A549 (cell line): ENCODE measurements around the gene OR1F1. TPM values are rescaled to one million over a fixed set of nuclear protein-coding genes. Genes with fewer than 3 reads are reported as not detected.

Experiments used
- ATAC-seq, 2 experiments: fragments of 200-7000 bp in 1 of 2; fragments of >200 bp in 1 of 2; cut with Nextera tagmentation in 1 of 2; cut with Tn5 transposase in 1 of 2; 3 replicates each; pipeline versions ENCODE4 v1.8.0 to v1.9.1; 2018 to 2020; ENCODE audit warnings: mild to moderate bottlenecking in 1 of 2, moderate library complexity in 1 of 2
- CTCF ChIA-PET: fragments of 300-600 bp; sonication (Branson Sonifier 250); formaldehyde crosslinking; extraction: SDS; loops from one replicate; lab custom pipeline; 2021; ENCODE audit warnings: antibody characterized with exemption, inconsistent platforms; lab: Yijun Ruan, JAX
- POLR2A ChIA-PET: fragments of 350-600 bp; formaldehyde crosslinking; extraction: SDS; loops from one replicate; lab custom pipeline; 2021; ENCODE audit warnings: antibody characterized with exemption, inconsistent platforms; lab: Yijun Ruan, JAX
- DNase-seq, 2 experiments: peaks; one replicate each; pipeline versions ENCODE4 v3.0.0 to v3.0.0-alpha.2; 2011 to 2016; ENCODE audit warnings: low read depth in 1 of 2, low spot score in 1 of 2
- FAIRE-seq: peaks from 2 replicates; lab custom pipeline; 2011; peaks lifted over from hg19 to GRCh38; lab: Jason Lieb, UNC
- H3K27ac ChIP-seq, 2 experiments: fragments of >200 bp; sonication (Bioruptor Twin); formaldehyde crosslinking; 3 replicates each; pipeline ENCODE4 v1.5.1; 2016 to 2017
- H3K4me1 ChIP-seq: fragments of >200 bp; sonication (Bioruptor Twin); formaldehyde crosslinking; 3 replicates; pipeline ENCODE4 v1.6.1; 2016
- H3K4me2 ChIP-seq: fragments of >200 bp; sonication (Bioruptor Twin); formaldehyde crosslinking; 3 replicates; pipeline ENCODE4 v1.6.1; 2016
- H3K4me3 ChIP-seq: fragments of >200 bp; sonication (Bioruptor Twin); formaldehyde crosslinking; 3 replicates; pipeline ENCODE4 v1.5.1; 2016
- H3K9me3 ChIP-seq: fragments of >200 bp; sonication (Bioruptor Twin); formaldehyde crosslinking; 3 replicates; pipeline ENCODE4 v1.6.1; 2016
- BHLHE40 ChIP-seq: IDR thresholded peaks from 2 replicates; pipeline ENCODE4 v1.6.1; 2012; ENCODE audit warnings: low read depth, low read length, inconsistent platforms
- EP300 ChIP-seq, 2 experiments: fragments of >200 bp; sonication (Bioruptor Twin); formaldehyde crosslinking; IDR thresholded peaks; 2 replicates in 1 of 2; 3 replicates in 1 of 2; pipeline ENCODE4 v1.6.1; 2016 to 2017
- ESRRA ChIP-seq: fragments of 150-350 bp; IDR thresholded peaks from 2 replicates; pipeline ENCODE4 v1.6.1; 2014; ENCODE audit warnings: mild to moderate bottlenecking, low read length, borderline replicate concordance
- FOSB ChIP-seq: fragments of 250-450 bp; sonication (Bioruptor Pico); IDR thresholded peaks from 2 replicates; pipeline ENCODE4 v1.5.0; 2020; ENCODE audit warnings: mild to moderate bottlenecking, moderate library complexity
- FOSL2 ChIP-seq, 2 experiments: fragments of 450-650 bp in 1 of 2; fragments of >200 bp in 1 of 2; sonication (Bioruptor Twin) in 1 of 2; formaldehyde crosslinking; IDR thresholded peaks; 2 replicates each; pipeline versions ENCODE4 v1.5.0 to v1.6.1; 2016 to 2020; ENCODE audit warnings: mild to moderate bottlenecking in 1 of 2, moderate library complexity in 1 of 2
- FOXS1 ChIP-seq: fragments of 250-450 bp; sonication (Bioruptor Pico); IDR thresholded peaks from 2 replicates; pipeline ENCODE4 v1.5.0; 2020; ENCODE audit warnings: mild to moderate bottlenecking, moderate library complexity
- HEYL ChIP-seq: fragments of 250-450 bp; sonication (Bioruptor Pico); IDR thresholded peaks from 2 replicates; pipeline ENCODE4 v1.8.0; 2021; ENCODE audit warnings: mild to moderate bottlenecking, moderate library complexity
- JUNB ChIP-seq: fragments of >200 bp; sonication (Bioruptor Twin); formaldehyde crosslinking; IDR thresholded peaks from 2 replicates; pipeline ENCODE4 v1.6.1; 2016
- MAFK ChIP-seq: fragments of 450-650 bp; IDR thresholded peaks from 2 replicates; pipeline ENCODE4 v1.6.1; 2014; ENCODE audit not compliant: partially characterized antibody
- PHF8 ChIP-seq: fragments of 200-600 bp; sonication (generic); IDR thresholded peaks from 2 replicates; pipeline ENCODE4 v1.6.1; 2016; ENCODE audit warnings: low read depth, mild to moderate bottlenecking, antibody characterized with exemption, moderate library complexity, borderline replicate concordance
- RAD21 ChIP-seq, 2 experiments: fragments of >200 bp in 1 of 2; sonication (Bioruptor Twin) in 1 of 2; formaldehyde crosslinking in 1 of 2; IDR thresholded peaks in 1 of 2; conservative IDR thresholded peaks in 1 of 2; 2 replicates in 1 of 2; 3 replicates in 1 of 2; pipeline ENCODE4 v1.6.1; 2012 to 2018; ENCODE audit warnings: inconsistent platforms in 1 of 2
- RFX5 ChIP-seq: fragments of 450-650 bp; IDR thresholded peaks from 2 replicates; pipeline ENCODE4 v1.7.1; 2014; ENCODE audit warnings: antibody characterized with exemption, mild to moderate bottlenecking, moderate library complexity
- SREBF2 ChIP-seq: fragments of 450-650 bp; IDR thresholded peaks from 2 replicates; pipeline ENCODE4 v1.6.1; 2014; ENCODE audit warnings: mild to moderate bottlenecking, moderate library complexity
- ZNF302 ChIP-seq: fragments of 250-450 bp; sonication (Bioruptor Pico); IDR thresholded peaks from 2 replicates; pipeline ENCODE4 v1.9.0; 2021; ENCODE audit warnings: inconsistent platforms, mild to moderate bottlenecking, moderate library complexity
- WGBS: methylation state at CpG from one replicate; pipeline ENCODE4 v1.1.6; 2017; ENCODE audit errors: missing lambda C conversion rate; 5-methylcytosine and 5-hydroxymethylcytosine counted together
- polyA plus RNA-seq, 4 experiments: library from polyadenylated mRNA; depleted of rRNA in 3 of 4; stranded (reverse); fragments of >200 nt; fragmentation: RNase III in 1 of 4; extraction: RNeasy Plus Mini Kit Qiagen cat#74134 plus additional on column Dnase treatment in 1 of 4; gene quantifications; 2 replicates in 3 of 4; 3 replicates in 1 of 4; pipeline ENCODE4 v1.2.3, GENCODE V29; 2011 to 2017
- TF ChIP-seq, protein P1 (sequence below): fragments of >200 bp; sonication (Bioruptor Twin); formaldehyde crosslinking; IDR thresholded peaks from 2 replicates; pipeline ENCODE4 v1.6.1; 2016
- TF ChIP-seq, protein P2 (sequence below): fragments of 450-650 bp; IDR thresholded peaks from 2 replicates; pipeline ENCODE4 v1.6.1; 2014; ENCODE audit warnings: antibody characterized with exemption
- TF ChIP-seq, protein P3 (sequence below): fragments of >200 bp; sonication (Bioruptor Twin); formaldehyde crosslinking; IDR thresholded peaks from 3 replicates; pipeline ENCODE4 v1.5.1; 2016
- TF ChIP-seq, protein P4 (sequence below): fragments of 200-600 bp; sonication (generic); IDR thresholded peaks from 2 replicates; pipeline ENCODE4 v1.6.1; 2016; ENCODE audit warnings: antibody characterized with exemption, mild to moderate bottlenecking, moderate library complexity

The OR1F1 gene
- polyA plus RNA-seq, 2 of the 4 experiments (the other 2 are of a cell fraction): 0.31 to 1.3 TPM

DNA sequence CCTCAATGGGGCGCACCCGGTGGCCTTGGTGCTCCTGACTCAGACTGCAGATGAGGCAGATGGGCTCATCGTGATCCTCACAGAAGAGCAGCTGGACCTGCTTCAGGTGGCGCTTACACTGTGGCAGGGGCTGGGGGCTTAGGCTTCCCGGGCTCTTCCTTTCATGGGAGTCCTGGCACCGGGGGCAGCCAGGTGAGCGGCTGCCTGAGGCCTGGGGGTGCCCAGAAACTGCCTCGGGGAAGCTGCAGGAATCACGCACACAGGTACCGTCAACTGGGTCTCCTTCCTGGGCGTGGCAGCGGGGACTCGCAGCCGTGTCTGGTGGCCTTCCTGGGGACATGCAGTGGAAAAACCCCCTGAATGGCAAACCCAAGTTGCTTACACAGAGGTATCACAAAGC, 61.4 kb downstream of the OR1F1 start:
- Histone ChIP-seq H3K4me2 (no peak overlapping the region), H3K27ac (no peak overlapping the region), H3K4me1 (no peaks in the 10 kb centered on the region), H3K4me3 (no peak overlapping the region), H3K9me3 (no peaks in the 10 kb centered on the region)
- POLR2A ChIA-PET: no interaction called here
- FAIRE-seq: no peak
- 57% methylated on average over 5 of the region's 14 CpGs for WGBS
- DNase-seq: no peak
- no peak for ATAC-seq
- TF ChIP-seq, protein P1, sequence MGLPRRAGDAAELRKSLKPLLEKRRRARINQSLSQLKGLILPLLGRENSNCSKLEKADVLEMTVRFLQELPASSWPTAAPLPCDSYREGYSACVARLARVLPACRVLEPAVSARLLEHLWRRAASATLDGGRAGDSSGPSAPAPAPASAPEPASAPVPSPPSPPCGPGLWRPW: no peak
- no peak for TF ChIP-seq RFX5
- TF ChIP-seq RAD21 (conservative IDR thresholded peaks at IDR 0.05 in 1 of 2, IDR thresholded peaks at IDR 0.05 in 1 of 2): no peak
- TF ChIP-seq, protein P2, sequence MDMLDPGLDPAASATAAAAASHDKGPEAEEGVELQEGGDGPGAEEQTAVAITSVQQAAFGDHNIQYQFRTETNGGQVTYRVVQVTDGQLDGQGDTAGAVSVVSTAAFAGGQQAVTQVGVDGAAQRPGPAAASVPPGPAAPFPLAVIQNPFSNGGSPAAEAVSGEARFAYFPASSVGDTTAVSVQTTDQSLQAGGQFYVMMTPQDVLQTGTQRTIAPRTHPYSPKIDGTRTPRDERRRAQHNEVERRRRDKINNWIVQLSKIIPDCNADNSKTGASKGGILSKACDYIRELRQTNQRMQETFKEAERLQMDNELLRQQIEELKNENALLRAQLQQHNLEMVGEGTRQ: no peak
- no peak for TF ChIP-seq PHF8
- TF ChIP-seq, protein P3, sequence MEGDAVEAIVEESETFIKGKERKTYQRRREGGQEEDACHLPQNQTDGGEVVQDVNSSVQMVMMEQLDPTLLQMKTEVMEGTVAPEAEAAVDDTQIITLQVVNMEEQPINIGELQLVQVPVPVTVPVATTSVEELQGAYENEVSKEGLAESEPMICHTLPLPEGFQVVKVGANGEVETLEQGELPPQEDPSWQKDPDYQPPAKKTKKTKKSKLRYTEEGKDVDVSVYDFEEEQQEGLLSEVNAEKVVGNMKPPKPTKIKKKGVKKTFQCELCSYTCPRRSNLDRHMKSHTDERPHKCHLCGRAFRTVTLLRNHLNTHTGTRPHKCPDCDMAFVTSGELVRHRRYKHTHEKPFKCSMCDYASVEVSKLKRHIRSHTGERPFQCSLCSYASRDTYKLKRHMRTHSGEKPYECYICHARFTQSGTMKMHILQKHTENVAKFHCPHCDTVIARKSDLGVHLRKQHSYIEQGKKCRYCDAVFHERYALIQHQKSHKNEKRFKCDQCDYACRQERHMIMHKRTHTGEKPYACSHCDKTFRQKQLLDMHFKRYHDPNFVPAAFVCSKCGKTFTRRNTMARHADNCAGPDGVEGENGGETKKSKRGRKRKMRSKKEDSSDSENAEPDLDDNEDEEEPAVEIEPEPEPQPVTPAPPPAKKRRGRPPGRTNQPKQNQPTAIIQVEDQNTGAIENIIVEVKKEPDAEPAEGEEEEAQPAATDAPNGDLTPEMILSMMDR: no peak
- no peak for TF ChIP-seq MAFK
- TF ChIP-seq FOSL2 (IDR thresholded peaks at IDR 0.05): no peak
- TF ChIP-seq FOSL2 (CRISPR knock-in tag; IDR thresholded peaks at IDR 0.05): no peak
- no peak for TF ChIP-seq ZNF302 (CRISPR knock-in tag)
- CTCF ChIA-PET: interaction anchor here (2.1 kb wide), 1 partner anchor 14 kb away, joined by 5 read pairs; no protein-coding TSS in a partner anchor

DNA sequence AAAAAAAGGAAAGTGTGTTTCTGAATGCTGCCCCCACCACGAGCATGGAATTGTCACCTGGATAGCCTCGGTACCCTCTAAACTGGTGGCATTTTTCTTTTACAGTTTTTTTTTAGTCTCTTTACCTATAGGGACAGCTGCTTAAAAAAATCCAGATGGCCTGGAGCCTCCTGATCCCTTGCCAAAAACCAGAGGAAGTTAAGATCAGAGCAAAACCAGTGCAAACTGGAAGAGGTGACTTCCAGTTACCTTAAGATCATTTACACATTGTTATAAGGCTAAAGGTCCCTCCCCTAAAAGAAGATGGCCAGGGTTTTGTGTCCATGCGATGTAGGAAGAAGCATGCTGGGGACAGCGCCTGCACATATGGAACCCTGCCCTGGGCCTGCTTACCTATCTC, 65.0 kb downstream of the OR1F1 start:
- no peak overlapping the region for H3K27ac ChIP-seq
- no peak for DNase-seq
- 69% methylated on average over 4 of the region's 4 CpGs for WGBS
- ChIA-PET CTCF (interaction anchor here (0.7 kb wide), 2 partner anchors 8 to 61 kb away, joined by 3 read pairs; no protein-coding TSS in a partner anchor), POLR2A (no interaction called here)
- no peak overlapping the region for H3K4me2 ChIP-seq
- FAIRE-seq: no peak
- no peaks in the 10 kb centered on the region for H3K4me1 ChIP-seq
- TF ChIP-seq JUNB (no peak), FOXS1 (CRISPR knock-in tag) (no peak), SREBF2 (no peak)
- TF ChIP-seq, protein P4, sequence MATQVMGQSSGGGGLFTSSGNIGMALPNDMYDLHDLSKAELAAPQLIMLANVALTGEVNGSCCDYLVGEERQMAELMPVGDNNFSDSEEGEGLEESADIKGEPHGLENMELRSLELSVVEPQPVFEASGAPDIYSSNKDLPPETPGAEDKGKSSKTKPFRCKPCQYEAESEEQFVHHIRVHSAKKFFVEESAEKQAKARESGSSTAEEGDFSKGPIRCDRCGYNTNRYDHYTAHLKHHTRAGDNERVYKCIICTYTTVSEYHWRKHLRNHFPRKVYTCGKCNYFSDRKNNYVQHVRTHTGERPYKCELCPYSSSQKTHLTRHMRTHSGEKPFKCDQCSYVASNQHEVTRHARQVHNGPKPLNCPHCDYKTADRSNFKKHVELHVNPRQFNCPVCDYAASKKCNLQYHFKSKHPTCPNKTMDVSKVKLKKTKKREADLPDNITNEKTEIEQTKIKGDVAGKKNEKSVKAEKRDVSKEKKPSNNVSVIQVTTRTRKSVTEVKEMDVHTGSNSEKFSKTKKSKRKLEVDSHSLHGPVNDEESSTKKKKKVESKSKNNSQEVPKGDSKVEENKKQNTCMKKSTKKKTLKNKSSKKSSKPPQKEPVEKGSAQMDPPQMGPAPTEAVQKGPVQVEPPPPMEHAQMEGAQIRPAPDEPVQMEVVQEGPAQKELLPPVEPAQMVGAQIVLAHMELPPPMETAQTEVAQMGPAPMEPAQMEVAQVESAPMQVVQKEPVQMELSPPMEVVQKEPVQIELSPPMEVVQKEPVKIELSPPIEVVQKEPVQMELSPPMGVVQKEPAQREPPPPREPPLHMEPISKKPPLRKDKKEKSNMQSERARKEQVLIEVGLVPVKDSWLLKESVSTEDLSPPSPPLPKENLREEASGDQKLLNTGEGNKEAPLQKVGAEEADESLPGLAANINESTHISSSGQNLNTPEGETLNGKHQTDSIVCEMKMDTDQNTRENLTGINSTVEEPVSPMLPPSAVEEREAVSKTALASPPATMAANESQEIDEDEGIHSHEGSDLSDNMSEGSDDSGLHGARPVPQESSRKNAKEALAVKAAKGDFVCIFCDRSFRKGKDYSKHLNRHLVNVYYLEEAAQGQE: no peak
- no peaks in the 10 kb centered on the region for H3K9me3 ChIP-seq
- no peak overlapping the region for H3K4me3 ChIP-seq
- no peak for ATAC-seq

DNA sequence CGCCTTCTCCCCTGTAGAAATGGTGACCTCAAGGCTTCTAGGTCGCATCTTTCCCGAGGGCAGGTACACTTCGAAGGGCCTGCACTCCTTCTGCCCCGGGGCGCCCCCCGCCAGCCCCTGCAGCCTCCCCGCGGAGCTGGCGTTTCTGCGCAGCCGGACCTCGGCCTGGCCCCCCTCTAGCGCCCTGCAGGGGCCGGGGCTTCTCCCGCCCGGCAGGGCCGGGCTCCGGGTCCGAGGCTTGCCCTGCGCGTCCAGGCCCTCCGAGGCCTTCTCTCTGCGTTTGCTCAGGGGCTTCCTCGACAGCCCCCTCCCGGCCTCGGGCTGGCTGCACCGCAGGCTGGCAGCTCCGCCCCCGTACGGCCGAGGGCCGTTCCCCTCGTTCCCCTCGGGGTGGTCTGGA, 66.3 kb downstream of the OR1F1 start:
- no peak for TF ChIP-seq ESRRA
- TF ChIP-seq EP300 (IDR thresholded peaks at IDR 0.05): no peak
- TF ChIP-seq FOSB: no peak
- no peak for TF ChIP-seq HEYL (CRISPR knock-in tag)
- no peak for TF ChIP-seq BHLHE40
- TF ChIP-seq SREBF2: no peak
- 68% methylated on average over 34 of the region's 35 CpGs for WGBS
- no peak overlapping the region for H3K4me2 ChIP-seq
- H3K4me1 ChIP-seq: no peaks in the 10 kb centered on the region
- no peaks in the 10 kb centered on the region for H3K9me3 ChIP-seq
- no peak for FAIRE-seq
- ChIA-PET CTCF (interaction anchor here (0.9 kb wide), 1 partner anchor 125 kb away, joined by 4 read pairs; no protein-coding TSS in a partner anchor), POLR2A (no interaction called here)
- ATAC-seq: no peak
- no peak for DNase-seq
- no peak overlapping the region for H3K4me3 ChIP-seq
- no peak overlapping the region for H3K27ac ChIP-seq

Other genes starting within 250 kb of the OR1F1 start
- gene KREMEN2, start 223.9 kb upstream of the OR1F1 start, polyA plus RNA-seq (2011; rRNA removed): 0.28 and 0.35 TPM in 2 replicates
- 1.4 to 1.6 TPM (median 1.5 TPM) in 3 replicates for gene KREMEN2, start 223.9 kb upstream of the OR1F1 start, polyA plus RNA-seq (2017; fragmentation: RNase III; extraction: RNeasy Plus Mini Kit Qiagen cat#74134 plus additional on column Dnase treatment)
- 8.0 and 9.0 TPM in 2 replicates for gene PAQR4, start 218.9 kb upstream of the OR1F1 start, polyA plus RNA-seq (2011; rRNA removed)
- 17.5 to 18.6 TPM (median 18.5 TPM) in 3 replicates for gene PAQR4, start 218.9 kb upstream of the OR1F1 start, polyA plus RNA-seq (2017; fragmentation: RNase III; extraction: RNeasy Plus Mini Kit Qiagen cat#74134 plus additional on column Dnase treatment)
- gene PKMYT1, start 207.8 kb upstream of the OR1F1 start, polyA plus RNA-seq (2011; rRNA removed): 8.4 and 10.5 TPM in 2 replicates
- gene PKMYT1, start 207.8 kb upstream of the OR1F1 start, polyA plus RNA-seq (2017; fragmentation: RNase III; extraction: RNeasy Plus Mini Kit Qiagen cat#74134 plus additional on column Dnase treatment): 50.5 to 55.2 TPM (median 52.5 TPM) in 3 replicates
- 0.03 and 0.12 TPM in 2 replicates for gene CLDN9, start 175.3 kb upstream of the OR1F1 start, polyA plus RNA-seq (2011; rRNA removed)
- 0.06 to 0.16 TPM (median 0.12 TPM) in 3 replicates for gene CLDN9, start 175.3 kb upstream of the OR1F1 start, polyA plus RNA-seq (2017; fragmentation: RNase III; extraction: RNeasy Plus Mini Kit Qiagen cat#74134 plus additional on column Dnase treatment)
- 0.11 TPM in 1 of 2 replicates, not detected in the other for gene CLDN6, start 170.0 kb upstream of the OR1F1 start, polyA plus RNA-seq (2011; rRNA removed)
- 0.13 to 0.25 TPM (median 0.20 TPM) in 3 replicates for gene CLDN6, start 170.0 kb upstream of the OR1F1 start, polyA plus RNA-seq (2017; fragmentation: RNase III; extraction: RNeasy Plus Mini Kit Qiagen cat#74134 plus additional on column Dnase treatment)
- gene TNFRSF12A, start 167.8 kb upstream of the OR1F1 start, polyA plus RNA-seq (2011; rRNA removed): 89.0 and 111 TPM in 2 replicates
- 295 to 325 TPM (median 314 TPM) in 3 replicates for gene TNFRSF12A, start 167.8 kb upstream of the OR1F1 start, polyA plus RNA-seq (2017; fragmentation: RNase III; extraction: RNeasy Plus Mini Kit Qiagen cat#74134 plus additional on column Dnase treatment)
- gene HCFC1R1, start 164.3 kb upstream of the OR1F1 start, polyA plus RNA-seq (2011; rRNA removed): 46.4 and 60.3 TPM in 2 replicates
- 131 to 199 TPM (median 179 TPM) in 3 replicates for gene HCFC1R1, start 164.3 kb upstream of the OR1F1 start, polyA plus RNA-seq (2017; fragmentation: RNase III; extraction: RNeasy Plus Mini Kit Qiagen cat#74134 plus additional on column Dnase treatment)
- 31.8 and 32.5 TPM in 2 replicates for gene THOC6, start 164.2 kb upstream of the OR1F1 start, polyA plus RNA-seq (2011; rRNA removed)
- 48.7 to 56.5 TPM (median 53.2 TPM) in 3 replicates for gene THOC6, start 164.2 kb upstream of the OR1F1 start, polyA plus RNA-seq (2017; fragmentation: RNase III; extraction: RNeasy Plus Mini Kit Qiagen cat#74134 plus additional on column Dnase treatment)
- not detected in 2 replicates for gene BICDL2, start 151.3 kb upstream of the OR1F1 start, polyA plus RNA-seq (2011; rRNA removed)
- gene BICDL2, start 151.3 kb upstream of the OR1F1 start, polyA plus RNA-seq (2017; fragmentation: RNase III; extraction: RNeasy Plus Mini Kit Qiagen cat#74134 plus additional on column Dnase treatment): not detected in 3 replicates
- gene MMP25, start 141.6 kb upstream of the OR1F1 start, polyA plus RNA-seq (2011; rRNA removed): 0.03 and 0.04 TPM in 2 replicates
- 0.25 to 0.31 TPM (median 0.25 TPM) in 3 replicates for gene MMP25, start 141.6 kb upstream of the OR1F1 start, polyA plus RNA-seq (2017; fragmentation: RNase III; extraction: RNeasy Plus Mini Kit Qiagen cat#74134 plus additional on column Dnase treatment)
- 8.9 and 12.4 TPM in 2 replicates for gene IL32, start 122.6 kb upstream of the OR1F1 start, polyA plus RNA-seq (2011; rRNA removed)
- gene IL32, start 122.6 kb upstream of the OR1F1 start, polyA plus RNA-seq (2017; fragmentation: RNase III; extraction: RNeasy Plus Mini Kit Qiagen cat#74134 plus additional on column Dnase treatment): 18.8 to 32.0 TPM (median 20.2 TPM) in 3 replicates
- 0.08 and 0.09 TPM in 2 replicates for gene ZSCAN10, start 88.9 kb upstream of the OR1F1 start, polyA plus RNA-seq (2011; rRNA removed)
- not detected in 3 replicates for gene ZSCAN10, start 88.9 kb upstream of the OR1F1 start, polyA plus RNA-seq (2017; fragmentation: RNase III; extraction: RNeasy Plus Mini Kit Qiagen cat#74134 plus additional on column Dnase treatment)
- gene ZNF205, start 75.6 kb upstream of the OR1F1 start, polyA plus RNA-seq (2011; rRNA removed): 3.1 and 4.3 TPM in 2 replicates
- gene ZNF205, start 75.6 kb upstream of the OR1F1 start, polyA plus RNA-seq (2017; fragmentation: RNase III; extraction: RNeasy Plus Mini Kit Qiagen cat#74134 plus additional on column Dnase treatment): 8.5 to 9.6 TPM (median 9.2 TPM) in 3 replicates
- 0.72 and 1.8 TPM in 2 replicates for gene ZNF213, start 53.2 kb upstream of the OR1F1 start, polyA plus RNA-seq (2011; rRNA removed)
- gene ZNF213, start 53.2 kb upstream of the OR1F1 start, polyA plus RNA-seq (2017; fragmentation: RNase III; extraction: RNeasy Plus Mini Kit Qiagen cat#74134 plus additional on column Dnase treatment): 5.9 to 6.2 TPM (median 6.1 TPM) in 3 replicates
- 7.4 and 7.5 TPM in 2 replicates for gene ZNF200, start 47.0 kb downstream of the OR1F1 start, polyA plus RNA-seq (2011; rRNA removed)
- 6.5 to 6.9 TPM (median 6.7 TPM) in 3 replicates for gene ZNF200, start 47.0 kb downstream of the OR1F1 start, polyA plus RNA-seq (2017; fragmentation: RNase III; extraction: RNeasy Plus Mini Kit Qiagen cat#74134 plus additional on column Dnase treatment)
- 0.04 TPM in 1 of 2 replicates, not detected in the other for gene MEFV, start 68.4 kb downstream of the OR1F1 start, polyA plus RNA-seq (2011; rRNA removed)
- not detected in 3 replicates for gene MEFV, start 68.4 kb downstream of the OR1F1 start, polyA plus RNA-seq (2017; fragmentation: RNase III; extraction: RNeasy Plus Mini Kit Qiagen cat#74134 plus additional on column Dnase treatment)
- gene ZNF263, start 95.3 kb downstream of the OR1F1 start, polyA plus RNA-seq (2011; rRNA removed): 20.9 and 38.4 TPM in 2 replicates
- gene ZNF263, start 95.3 kb downstream of the OR1F1 start, polyA plus RNA-seq (2017; fragmentation: RNase III; extraction: RNeasy Plus Mini Kit Qiagen cat#74134 plus additional on column Dnase treatment): 24.3 to 24.8 TPM (median 24.4 TPM) in 3 replicates
- 3.0 and 4.3 TPM in 2 replicates for gene TIGD7, start 117.2 kb downstream of the OR1F1 start, polyA plus RNA-seq (2011; rRNA removed)
- 1.8 to 2.1 TPM (median 1.9 TPM) in 3 replicates for gene TIGD7, start 117.2 kb downstream of the OR1F1 start, polyA plus RNA-seq (2017; fragmentation: RNase III; extraction: RNeasy Plus Mini Kit Qiagen cat#74134 plus additional on column Dnase treatment)
- gene ZNF75A, start 117.3 kb downstream of the OR1F1 start, polyA plus RNA-seq (2011; rRNA removed): 27.3 and 28.8 TPM in 2 replicates
- gene ZNF75A, start 117.3 kb downstream of the OR1F1 start, polyA plus RNA-seq (2017; fragmentation: RNase III; extraction: RNeasy Plus Mini Kit Qiagen cat#74134 plus additional on column Dnase treatment): 16.6 to 19.2 TPM (median 18.5 TPM) in 3 replicates
- not detected in 2 replicates for gene OR2C1, start 167.7 kb downstream of the OR1F1 start, polyA plus RNA-seq (2011; rRNA removed)
- not detected in 3 replicates for gene OR2C1, start 167.7 kb downstream of the OR1F1 start, polyA plus RNA-seq (2017; fragmentation: RNase III; extraction: RNeasy Plus Mini Kit Qiagen cat#74134 plus additional on column Dnase treatment)
- gene ZSCAN32, start 212.8 kb downstream of the OR1F1 start, polyA plus RNA-seq (2011; rRNA removed): 29.4 and 33.0 TPM in 2 replicates
- 11.4 to 13.6 TPM (median 12.4 TPM) in 3 replicates for gene ZSCAN32, start 212.8 kb downstream of the OR1F1 start, polyA plus RNA-seq (2017; fragmentation: RNase III; extraction: RNeasy Plus Mini Kit Qiagen cat#74134 plus additional on column Dnase treatment)
- 15.8 and 16.4 TPM in 2 replicates for gene ZNF174, start 213.0 kb downstream of the OR1F1 start, polyA plus RNA-seq (2011; rRNA removed)
- gene ZNF174, start 213.0 kb downstream of the OR1F1 start, polyA plus RNA-seq (2017; fragmentation: RNase III; extraction: RNeasy Plus Mini Kit Qiagen cat#74134 plus additional on column Dnase treatment): 9.1 to 10.4 TPM (median 9.5 TPM) in 3 replicates